Measurements from ENCODE around the gene PKHD1. TPM values are rescaled to one million over a fixed set of nuclear protein-coding genes. Genes with fewer than 3 reads are reported as not detected.

PKHD1 gene
- total RNA-seq, 4 donors from 2014 or later: 0.09 to 0.83 (median 0.29) TPM; not detected in 1

DNA sequence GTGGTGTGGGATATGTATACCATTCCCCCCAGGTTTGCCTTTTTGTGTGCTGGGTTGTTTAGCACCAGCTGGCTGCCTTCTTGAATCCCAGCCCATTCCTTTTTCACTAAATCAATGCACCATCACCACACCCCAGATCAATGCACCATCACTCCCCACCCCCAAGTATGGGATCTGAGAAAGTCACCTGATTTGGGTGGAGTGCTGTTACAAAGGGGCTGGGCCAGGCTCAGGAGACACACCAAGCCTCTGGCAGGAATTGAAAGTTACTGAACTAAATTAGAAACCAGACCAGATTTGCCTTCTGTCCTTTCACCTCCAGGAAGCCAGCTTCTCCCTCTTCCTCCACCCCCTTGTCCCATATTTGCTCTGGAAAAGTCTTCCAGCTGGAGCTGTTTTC lies 19.6 kb upstream of the PKHD1 start:
- H3K4me3 ChIP-seq: no peak overlapping the region
- no peaks in the 10 kb centered on the region for H3K9me3 ChIP-seq
- H3K4me1 ChIP-seq: no peaks in the 10 kb centered on the region
- no peaks in the 10 kb centered on the region for H3K27me3 ChIP-seq
- intact Hi-C loops (cut with DNase I; ENCODE audit: low total_unique reads): no loop called here
- H3K27ac ChIP-seq: no peak overlapping the region
- no peaks in the 10 kb centered on the region for H3K36me3 ChIP-seq
- TF ChIP-seq, protein P1, sequence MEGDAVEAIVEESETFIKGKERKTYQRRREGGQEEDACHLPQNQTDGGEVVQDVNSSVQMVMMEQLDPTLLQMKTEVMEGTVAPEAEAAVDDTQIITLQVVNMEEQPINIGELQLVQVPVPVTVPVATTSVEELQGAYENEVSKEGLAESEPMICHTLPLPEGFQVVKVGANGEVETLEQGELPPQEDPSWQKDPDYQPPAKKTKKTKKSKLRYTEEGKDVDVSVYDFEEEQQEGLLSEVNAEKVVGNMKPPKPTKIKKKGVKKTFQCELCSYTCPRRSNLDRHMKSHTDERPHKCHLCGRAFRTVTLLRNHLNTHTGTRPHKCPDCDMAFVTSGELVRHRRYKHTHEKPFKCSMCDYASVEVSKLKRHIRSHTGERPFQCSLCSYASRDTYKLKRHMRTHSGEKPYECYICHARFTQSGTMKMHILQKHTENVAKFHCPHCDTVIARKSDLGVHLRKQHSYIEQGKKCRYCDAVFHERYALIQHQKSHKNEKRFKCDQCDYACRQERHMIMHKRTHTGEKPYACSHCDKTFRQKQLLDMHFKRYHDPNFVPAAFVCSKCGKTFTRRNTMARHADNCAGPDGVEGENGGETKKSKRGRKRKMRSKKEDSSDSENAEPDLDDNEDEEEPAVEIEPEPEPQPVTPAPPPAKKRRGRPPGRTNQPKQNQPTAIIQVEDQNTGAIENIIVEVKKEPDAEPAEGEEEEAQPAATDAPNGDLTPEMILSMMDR (IDR thresholded peaks at IDR 0.05): no peak
- TF ChIP-seq POLR2A (IDR thresholded peaks at IDR 0.05): no peak
- no peak for DNase-seq

DNA sequence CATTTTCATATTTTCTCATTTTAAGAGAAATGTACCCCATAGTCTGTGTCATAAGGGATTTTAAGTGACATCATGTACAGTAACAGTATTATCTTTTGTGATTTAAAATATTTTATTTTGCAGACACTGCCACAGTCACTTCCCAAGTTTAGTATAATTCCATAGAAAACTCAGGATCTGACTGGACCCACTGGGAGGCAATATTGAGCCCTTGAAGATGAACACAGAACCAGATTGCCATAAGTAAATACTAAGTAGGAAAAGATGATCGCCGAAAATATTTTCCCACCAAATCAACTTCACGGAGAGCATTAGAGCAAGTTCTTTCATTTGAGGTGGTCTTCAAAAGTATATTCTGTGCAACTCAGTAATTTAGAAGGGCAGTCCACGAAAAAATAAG lies 17.6 kb upstream of the PKHD1 start:
- Histone ChIP-seq H3K36me3 (no peaks in the 10 kb centered on the region), H3K27me3 (no peaks in the 10 kb centered on the region), H3K4me3 (no peak overlapping the region), H3K4me1 (no peaks in the 10 kb centered on the region), H3K9me3 (no peaks in the 10 kb centered on the region), H3K27ac (no peak overlapping the region)
- intact Hi-C loops (cut with DNase I; ENCODE audit: low total_unique reads): no loop called here
- no peak for TF ChIP-seq POLR2A (IDR thresholded peaks at IDR 0.05)
- TF ChIP-seq, protein P1 (IDR thresholded peaks at IDR 0.05): no peak
- no peak for DNase-seq

DNA sequence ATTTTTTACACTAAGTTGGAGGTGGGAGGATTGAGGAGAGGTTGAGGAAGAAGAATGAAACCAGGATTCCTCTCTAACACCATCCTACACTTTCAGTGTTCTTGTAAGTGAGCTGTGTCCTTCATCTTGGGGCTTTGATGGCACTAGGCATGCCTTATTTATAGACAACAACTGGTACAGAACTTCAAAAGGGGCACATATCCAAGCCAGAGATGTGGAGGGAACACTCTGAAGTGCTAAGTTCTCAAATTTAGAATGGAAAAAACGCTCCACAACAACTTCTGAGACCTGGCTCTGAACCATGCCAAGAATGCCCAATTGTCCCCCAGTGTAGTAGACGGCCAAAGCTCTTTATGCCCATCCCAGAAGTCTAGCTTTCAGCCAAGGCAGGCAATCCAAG lies 16.2 kb upstream of the PKHD1 start:
- H3K9me3 ChIP-seq: no peaks in the 10 kb centered on the region
- no peak for DNase-seq
- H3K36me3 ChIP-seq: no peaks in the 10 kb centered on the region
- TF ChIP-seq, protein P1 (IDR thresholded peaks at IDR 0.05): no peak
- TF ChIP-seq POLR2A (IDR thresholded peaks at IDR 0.05): no peak
- no peak overlapping the region for H3K4me3 ChIP-seq
- intact Hi-C loops (cut with DNase I; ENCODE audit: low total_unique reads): no loop called here
- no peaks in the 10 kb centered on the region for H3K4me1 ChIP-seq
- no peaks in the 10 kb centered on the region for H3K27me3 ChIP-seq
- H3K27ac ChIP-seq: no peak overlapping the region

DNA sequence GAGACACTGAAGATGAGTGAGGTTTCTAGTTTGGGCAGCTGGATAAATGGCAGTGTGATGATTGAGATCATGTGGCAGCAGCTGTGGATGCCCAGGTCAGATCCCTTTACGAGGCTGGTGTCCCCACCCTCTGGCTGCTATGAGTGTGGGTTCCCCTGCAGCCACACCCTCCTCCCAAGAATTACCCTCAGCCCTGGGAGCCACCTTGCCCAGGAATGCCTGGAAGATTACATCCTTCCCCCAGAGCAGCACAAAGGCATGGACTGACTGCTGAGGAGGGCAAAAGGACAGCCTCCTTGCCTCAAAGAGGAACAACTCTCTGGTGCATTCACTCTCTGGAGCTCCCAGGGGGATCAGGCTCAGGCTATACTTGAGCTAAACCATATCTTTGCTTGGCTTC lies 15.0 kb upstream of the PKHD1 start:
- H3K27me3 ChIP-seq: no peaks in the 10 kb centered on the region
- no peak for DNase-seq

DNA sequence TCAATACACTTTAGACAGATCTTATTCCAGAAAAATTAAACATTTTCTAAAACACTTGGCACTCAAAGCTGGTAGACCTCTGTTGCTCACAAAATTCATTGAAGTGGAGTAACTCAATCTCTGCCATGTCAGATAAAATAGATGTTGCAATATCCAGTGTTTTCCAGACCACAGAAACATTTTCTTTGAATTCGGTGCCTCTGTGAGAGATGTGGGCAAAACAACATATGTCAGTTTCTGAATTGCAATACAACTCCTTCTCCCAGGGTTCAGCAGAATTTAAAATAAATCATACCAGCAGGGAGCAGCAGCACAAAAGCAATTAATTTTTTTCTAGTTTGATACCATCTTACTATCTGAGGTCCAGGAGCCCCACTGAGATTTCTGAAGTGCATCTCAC lies 11.3 kb upstream of the PKHD1 start:
- Histone ChIP-seq H3K27ac (no peak overlapping the region), H3K4me1 (no peaks in the 10 kb centered on the region), H3K4me3 (no peak overlapping the region), H3K27me3 (no peaks in the 10 kb centered on the region), H3K9me3 (no peaks in the 10 kb centered on the region), H3K36me3 (no peaks in the 10 kb centered on the region)
- no peak for DNase-seq
- TF ChIP-seq POLR2A (IDR thresholded peaks at IDR 0.05): no peak
- TF ChIP-seq, protein P1 (IDR thresholded peaks at IDR 0.05): no peak
- intact Hi-C loops (cut with DNase I; ENCODE audit: low total_unique reads): no loop called here

More for the DNA sequence above, 15.0 kb upstream of the PKHD1 start:
- no peaks in the 10 kb centered on the region for H3K36me3 ChIP-seq
- no peaks in the 10 kb centered on the region for H3K9me3 ChIP-seq
- intact Hi-C loops (cut with DNase I; ENCODE audit: low total_unique reads): no loop called here
- no peaks in the 10 kb centered on the region for H3K4me1 ChIP-seq
- no peak overlapping the region for H3K27ac ChIP-seq
- TF ChIP-seq POLR2A (IDR thresholded peaks at IDR 0.05): no peak
- TF ChIP-seq, protein P1 (IDR thresholded peaks at IDR 0.05): no peak
- no peak overlapping the region for H3K4me3 ChIP-seq

Measured in uterus (tissue), 4 donors.